H1 (cell line): ENCODE measurements around the gene LPCAT1. TPM values are rescaled to one million over a fixed set of nuclear protein-coding genes. Genes with fewer than 3 reads are reported as not detected.
"Not testable (repeated sequence)": the region's sequence is repeated elsewhere in the genome, so short reads cannot be mapped to it uniquely, and the experiment has no call there.

Source experiments
- CTCF ChIA-PET: fragments of 300-600 bp; sonication (Branson Sonifier 250); formaldehyde crosslinking; loops from one replicate; lab custom pipeline; 2021; ENCODE audit not compliant: partially characterized antibody; lab: Charles Lee
- POLR2A ChIA-PET: fragments of 300-600 bp; sonication (Branson Sonifier 250); formaldehyde crosslinking; loops from one replicate; lab custom pipeline; 2021; ENCODE audit warnings: inconsistent platforms; ENCODE audit not compliant: partially characterized antibody; lab: Charles Lee
- DNase-seq, 2 experiments: peaks; one replicate each; pipeline versions ENCODE4 v3.0.0 to v3.0.0-alpha.2; 2010 to 2022; ENCODE audit warnings: low spot score in 2 of 2, low read depth in 1 of 2, mixed read lengths in 1 of 2
- FAIRE-seq: peaks from 2 replicates; lab custom pipeline; 2011; peaks lifted over from hg19 to GRCh38; lab: Jason Lieb, UNC
- H2AFZ ChIP-seq: 2 replicates; pipeline ENCODE4 v1.8.1; 2012; ENCODE audit warnings: low read length, inconsistent platforms
- H2AK5ac ChIP-seq: 2 replicates; pipeline ENCODE4 v1.6.1; 2013; ENCODE audit warnings: low read depth, low read length
- H2BK120ac ChIP-seq: replicated peaks from 2 replicates; pipeline ENCODE3; 2013; ENCODE audit warnings: low read depth, low read length, inconsistent platforms
- H2BK12ac ChIP-seq: 2 replicates; pipeline ENCODE4 v1.6.1; 2013; ENCODE audit warnings: low read depth, low read length
- H2BK15ac ChIP-seq: 2 replicates; pipeline ENCODE4 v1.6.1; 2013; ENCODE audit warnings: low read length
- H2BK20ac ChIP-seq: 2 replicates; pipeline ENCODE4 v1.6.1; 2013; ENCODE audit warnings: low read length
- H2BK5ac ChIP-seq: 2 replicates; pipeline ENCODE4 v1.6.1; 2013; ENCODE audit warnings: low read depth, low read length
- H3K14ac ChIP-seq: 2 replicates; pipeline ENCODE4 v1.6.1; 2013; ENCODE audit warnings: inconsistent platforms; ENCODE audit not compliant: insufficient read length
- H3K18ac ChIP-seq: 2 replicates; pipeline ENCODE4 v1.6.1; 2013; ENCODE audit warnings: low read length; ENCODE audit errors: extremely low read depth
- H3K23ac ChIP-seq: 2 replicates; pipeline ENCODE4 v1.6.1; 2013; ENCODE audit warnings: inconsistent platforms; ENCODE audit not compliant: insufficient read length
- H3K23me2 ChIP-seq: 2 replicates; pipeline ENCODE4 v1.6.1; 2013; ENCODE audit warnings: low read depth, low read length
- H3K27ac ChIP-seq: 2 replicates; pipeline ENCODE4 v1.6.1; 2011; ENCODE audit warnings: low read depth, low read length, inconsistent platforms
- H3K27me3 ChIP-seq, 4 experiments: replicated peaks in 1 of 4; 1 replicate in 1 of 4; 2 replicates in 3 of 4; pipeline versions ENCODE4 v1.6.1 to v1.8.1; 2011 to 2013; ENCODE audit warnings: low read length in 3 of 4, mild to moderate bottlenecking in 3 of 4, inconsistent platforms in 2 of 4, mixed read lengths in 2 of 4, moderate library complexity in 1 of 4; ENCODE audit not compliant: control insufficient read depth in 3 of 4, insufficient read depth in 3 of 4; ENCODE audit errors: extremely low read depth in 1 of 4
- H3K36me3 ChIP-seq, 4 experiments: 2 replicates each; pipeline versions ENCODE4 v1.6.1 to v1.8.1; 2011 to 2013; ENCODE audit warnings: mild to moderate bottlenecking in 4 of 4, low read length in 3 of 4, moderate library complexity in 2 of 4, control low read depth in 1 of 4, inconsistent platforms in 1 of 4; ENCODE audit not compliant: insufficient read depth in 4 of 4, control insufficient read depth in 2 of 4
- H3K4ac ChIP-seq: replicated peaks from 2 replicates; pipeline ENCODE3; 2013; ENCODE audit warnings: low read length, low read depth, mixed read lengths, inconsistent platforms; ENCODE audit not compliant: insufficient read length
- H3K4me1 ChIP-seq, 4 experiments: replicated peaks in 1 of 4; 1 replicate in 1 of 4; 2 replicates in 3 of 4; pipeline versions ENCODE4 v1.6.1 to v1.8.1; 2011 to 2013; ENCODE audit warnings: low read length in 3 of 4, inconsistent platforms in 2 of 4, mixed read lengths in 1 of 4; ENCODE audit not compliant: insufficient read depth in 4 of 4, control insufficient read depth in 3 of 4
- H3K4me2 ChIP-seq, 2 experiments: 2 replicates each; pipeline versions ENCODE4 v1.6.1 to v1.8.1; 2011 to 2013; ENCODE audit warnings: low read depth in 2 of 2, low read length in 2 of 2, control low read depth in 1 of 2, inconsistent platforms in 1 of 2, mild to moderate bottlenecking in 1 of 2; ENCODE audit not compliant: insufficient read depth in 1 of 2
- H3K4me3 ChIP-seq, 4 experiments: fragments of 200-600, 300-600 bp in 1 of 4; sonication (generic), shearing (Covaris generic), sonication (Bioruptor Twin) in 1 of 4; 2 replicates each; pipeline versions ENCODE4 v1.5.1 to v1.8.1; 2011 to 2016; ENCODE audit warnings: low read length in 4 of 4, low read depth in 3 of 4, control low read depth in 2 of 4, inconsistent platforms in 2 of 4, mild to moderate bottlenecking in 2 of 4, mixed read lengths in 1 of 4, moderate library complexity in 1 of 4; ENCODE audit not compliant: insufficient read depth in 2 of 4; ENCODE audit errors: extremely low read depth in 1 of 4
- H3K56ac ChIP-seq: replicated peaks from 2 replicates; pipeline ENCODE3; 2013; ENCODE audit warnings: low read depth, mild to moderate bottlenecking, mixed read lengths, low read length, inconsistent platforms; ENCODE audit not compliant: insufficient read length
- H3K79me1 ChIP-seq: 2 replicates; pipeline ENCODE4 v1.6.1; 2013; ENCODE audit warnings: low read depth, low read length, control low read depth
- H3K79me2 ChIP-seq, 2 experiments: 2 replicates each; pipeline versions ENCODE4 v1.6.1 to v1.8.1; 2012 to 2013; ENCODE audit warnings: low read length in 2 of 2, mild to moderate bottlenecking in 2 of 2, inconsistent platforms in 1 of 2; ENCODE audit not compliant: insufficient read depth in 2 of 2, control insufficient read depth in 1 of 2
- H3K9ac ChIP-seq, 4 experiments: replicated peaks in 1 of 4; 1 replicate in 1 of 4; 2 replicates in 3 of 4; pipeline versions ENCODE4 v1.6.1 to v1.8.1; 2011 to 2013; ENCODE audit warnings: low read depth in 3 of 4, low read length in 3 of 4, control low read depth in 2 of 4, mild to moderate bottlenecking in 2 of 4, moderate library complexity in 2 of 4, inconsistent platforms in 1 of 4; ENCODE audit errors: extremely low read depth in 1 of 4
- H3K9me3 ChIP-seq, 2 experiments: 2 replicates each; pipeline versions ENCODE4 v1.6.1 to v1.8.1; 2012 to 2013; ENCODE audit warnings: mild to moderate bottlenecking in 2 of 2, moderate library complexity in 2 of 2, control low read depth in 1 of 2, inconsistent platforms in 1 of 2, low read depth in 1 of 2, low read length in 1 of 2, mixed read lengths in 1 of 2; ENCODE audit not compliant: insufficient read depth in 2 of 2
- H4K20me1 ChIP-seq, 2 experiments: replicated peaks in 1 of 2; 2 replicates each; pipeline versions ENCODE3 to v1.8.1; 2011 to 2013; ENCODE audit warnings: inconsistent platforms in 2 of 2, low read length in 2 of 2, mild to moderate bottlenecking in 1 of 2; ENCODE audit not compliant: insufficient read depth in 2 of 2, control insufficient read depth in 1 of 2
- H4K5ac ChIP-seq: 2 replicates; pipeline ENCODE4 v1.6.1; 2013; ENCODE audit warnings: low read length, low read depth, mixed read lengths, inconsistent platforms; ENCODE audit not compliant: insufficient read length
- H4K8ac ChIP-seq: 2 replicates; pipeline ENCODE4 v1.8.0; 2013; ENCODE audit warnings: mild to moderate bottlenecking, moderate library complexity, low read length, inconsistent platforms; ENCODE audit not compliant: insufficient read depth; ENCODE audit errors: extremely low read depth
- H4K91ac ChIP-seq: replicated peaks from 2 replicates; pipeline ENCODE3; 2013; ENCODE audit warnings: low read length, mixed read lengths, inconsistent platforms; ENCODE audit not compliant: insufficient read length
- POLR2AphosphoS5 ChIP-seq: IDR thresholded peaks from 2 replicates; pipeline ENCODE4 v1.6.1; 2011; ENCODE audit warnings: low read depth, low read length
- WGBS, 2 experiments: shearing (Covaris generic) in 1 of 2; methylation state at CpG; one replicate each; pipeline versions ENCODE4 v1.1.6 to v1.1.7; 2013 to 2015; ENCODE audit warnings: low lambda C conversion rate in 2 of 2, mixed read lengths in 2 of 2, inconsistent platforms in 1 of 2, low coverage in 1 of 2, missing lambda C conversion rate in 1 of 2; ENCODE audit not compliant: insufficient replicate concordance in 2 of 2, insufficient coverage in 1 of 2, insufficient read length in 1 of 2; ENCODE audit errors: extremely low coverage in 1 of 2, missing lambda C conversion rate in 1 of 2; 5-methylcytosine and 5-hydroxymethylcytosine counted together
- polyA plus RNA-seq, 7 experiments: library from polyadenylated mRNA; depleted of rRNA in 3 of 7; stranded (reverse) in 5 of 7; unstranded in 2 of 7; fragments of >200 nt in 5 of 7; fragments of 200-250 nt in 2 of 7; gene quantifications; 1 replicate in 5 of 7; 2 replicates in 1 of 7; 4 replicates in 1 of 7; pipeline versions ENCODE4 v1.2.1 to v1.2.3, GENCODE V29; 2011 to 2013; ENCODE audit warnings: missing spikeins in 2 of 7, mixed read lengths in 2 of 7
- total RNA-seq: library from RNA; stranded (reverse); fragmentation: NEBNext Ultra II Directional; extraction: Animal tissue kit (Norgen Biotek cat#: 25700); gene quantifications from 2 replicates; pipeline ENCODE4 v1.2.1, GENCODE V29; 2021

The LPCAT1 gene
- total and polyA plus RNA-seq, 2 of the 8 experiments (the other 6 are each of a cell fraction or from before 2014, with no cell fraction given): 107 to 260 TPM

DNA sequence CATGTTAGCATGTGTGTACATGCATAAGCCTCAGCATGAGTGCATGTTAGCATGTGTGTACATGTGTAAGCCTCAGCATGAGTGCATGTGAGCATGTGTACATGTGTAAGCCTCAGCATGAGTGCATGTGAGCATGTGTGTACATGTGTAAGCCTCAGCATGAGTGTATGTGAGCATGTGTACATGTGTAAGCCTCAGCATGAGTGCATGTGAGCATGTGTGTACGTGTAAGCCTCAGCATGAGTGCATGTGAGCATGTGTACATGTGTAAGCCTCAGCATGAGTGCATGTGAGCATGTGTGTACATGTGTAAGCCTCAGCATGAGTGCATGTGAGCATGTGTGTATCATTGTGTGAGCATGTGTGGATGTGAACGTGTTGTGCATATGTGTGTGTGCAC lies 64.3 kb downstream of the LPCAT1 start:
- H4K5ac ChIP-seq, H3K27me3 ChIP-seq, H4K8ac ChIP-seq, H2BK15ac ChIP-seq, H3K4me2 ChIP-seq, FAIRE-seq, H2BK12ac ChIP-seq, H3K27ac ChIP-seq, H3K4ac ChIP-seq, H3K23me2 ChIP-seq, H3K18ac ChIP-seq, H4K20me1 ChIP-seq, H3K56ac ChIP-seq, H2BK120ac ChIP-seq, H3K23ac ChIP-seq, H3K14ac ChIP-seq, H2AFZ ChIP-seq, H3K4me3 ChIP-seq, H2BK5ac ChIP-seq, DNase-seq, H3K79me1 ChIP-seq, H3K79me2 ChIP-seq, H3K9ac ChIP-seq, CTCF ChIA-PET, H2BK20ac ChIP-seq, H4K91ac ChIP-seq, H3K4me1 ChIP-seq: not testable (repeated sequence)
- peak overlapping the region; percentile 86; the same call in 1 of the 2 replicates for H2AK5ac ChIP-seq
- POLR2A ChIA-PET: interaction anchor here (1.1 to 1.5 kb wide), 5 partner anchors 8 to 74 kb away, joined by 3 to 8 read pairs (median 4); no protein-coding TSS in a partner anchor
- H3K36me3 ChIP-seq: peaks cover 9 to 66% (median 48%) of the 10 kb centered on the region in 4 experiments; a peak in 7 of 8 replicates
- peak; percentile 51 for TF ChIP-seq POLR2AphosphoS5
- peaks cover 29 to 47% of the 10 kb centered on the region in 2 experiments for H3K9me3 ChIP-seq
- WGBS, 2 experiments: 91% methylated on average over 2 of the region's 2 CpGs; no CpG with 5 or more reads in 1 of the 2 experiments
